KBM-7 (cell line): ENCODE results near the gene CCDC107.
A peak's percentile ranks its signal among the peaks of the same experiment; 100 is the strongest.

Experiments
- DNase-seq: peaks from one replicate; pipeline ENCODE4 v3.0.0-alpha.2; 2015
- in situ Hi-C: fragments of 300-500 bp; cut with MboI; formaldehyde crosslinking; loops from 2 replicates; pipeline ENCODE4 v1.14.3; 2020; ENCODE audit warnings: low sequenced_read_pairs, low pct_unique_long_range_greater_than_20kb, mixed read lengths

The CCDC107 gene

DNA sequence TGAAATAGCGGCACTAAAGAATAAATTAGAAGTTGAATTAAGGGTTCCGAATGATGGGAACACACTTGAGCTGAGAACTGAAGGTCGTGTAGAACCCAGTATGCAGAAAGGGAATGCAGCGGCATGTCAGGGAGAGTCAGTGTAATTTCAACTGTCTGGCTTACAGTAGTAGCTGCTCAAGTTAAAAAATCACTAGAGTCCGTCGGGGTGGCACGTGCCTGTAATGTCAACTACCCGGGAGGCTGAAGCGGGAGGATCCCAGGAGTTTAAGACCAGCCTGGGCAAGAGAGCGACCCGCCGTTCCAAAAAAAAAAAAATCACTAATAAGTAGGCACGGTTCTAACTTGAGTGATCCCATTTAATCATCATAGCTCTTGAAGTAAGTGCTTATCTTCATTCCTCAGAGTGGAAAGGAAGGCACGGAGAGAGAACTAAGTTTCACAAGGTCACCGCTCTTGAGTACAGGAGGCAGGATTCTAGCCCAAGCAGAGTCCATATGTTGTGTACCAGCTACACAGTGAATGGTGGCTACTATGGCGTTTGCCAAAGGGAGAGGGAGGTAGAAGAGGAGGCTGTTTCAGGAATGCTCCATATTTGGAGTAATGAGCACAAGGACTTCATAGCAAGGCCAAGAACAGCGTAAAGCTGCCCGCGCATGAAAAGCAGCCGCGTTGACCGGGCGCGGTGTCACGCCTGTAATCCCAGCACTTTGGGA is 1.1 kb upstream of the CCDC107 start:
- in situ Hi-C loops, result no loop called here
- no peak for DNase-seq

DNA sequence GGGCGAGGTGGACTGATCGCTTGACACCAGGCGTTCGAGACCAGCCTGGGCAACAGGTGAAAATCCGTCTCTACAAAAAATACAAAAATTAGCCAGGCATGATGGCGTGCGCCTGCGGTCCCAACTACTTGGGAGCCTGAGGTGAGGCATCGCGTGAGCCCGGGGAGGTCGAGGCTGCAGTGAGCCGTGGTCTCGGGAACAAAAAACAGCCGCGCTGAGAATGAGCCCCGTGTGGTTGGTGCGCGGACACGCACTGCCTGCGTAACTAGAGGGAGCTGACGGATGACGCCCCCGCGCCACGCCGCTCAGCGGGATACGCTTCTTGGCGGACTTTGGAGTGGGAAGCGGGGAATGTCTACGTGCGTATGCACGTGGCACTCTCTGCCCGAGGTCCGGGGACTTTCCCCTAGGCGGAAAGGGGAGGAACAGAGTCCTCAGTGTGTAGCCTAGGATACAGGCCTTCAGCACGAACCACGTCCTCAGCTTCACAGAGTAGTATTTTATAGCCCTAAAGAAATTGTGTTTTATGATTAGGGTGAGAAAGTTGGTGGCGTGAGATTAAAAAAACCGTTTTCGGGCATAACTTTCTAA is 451 bp upstream of the CCDC107 start, which contains the start of gene RMRP:
Gene RMRP, minus strand, starts transcription at position 474 of the 591 bp plus-strand sequence.
- peak; percentile 98 for DNase-seq
- in situ Hi-C loops, result no loop called here

DNA sequence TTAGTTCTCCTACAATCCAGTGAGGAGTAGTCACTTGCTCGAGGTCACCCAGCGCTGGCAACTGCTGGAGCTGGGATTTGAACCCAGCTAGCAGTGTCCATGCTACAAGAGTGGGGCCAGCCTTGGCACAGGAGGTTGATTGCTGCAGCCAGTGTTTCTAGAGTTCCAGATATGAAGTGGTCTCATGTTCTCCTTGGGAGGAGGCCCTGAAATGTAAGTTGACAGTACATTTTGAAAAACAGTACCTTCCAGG is 802 bp downstream of the CCDC107 start:
- DNase-seq, result no peak
- in situ Hi-C loops, result no loop called here

DNA sequence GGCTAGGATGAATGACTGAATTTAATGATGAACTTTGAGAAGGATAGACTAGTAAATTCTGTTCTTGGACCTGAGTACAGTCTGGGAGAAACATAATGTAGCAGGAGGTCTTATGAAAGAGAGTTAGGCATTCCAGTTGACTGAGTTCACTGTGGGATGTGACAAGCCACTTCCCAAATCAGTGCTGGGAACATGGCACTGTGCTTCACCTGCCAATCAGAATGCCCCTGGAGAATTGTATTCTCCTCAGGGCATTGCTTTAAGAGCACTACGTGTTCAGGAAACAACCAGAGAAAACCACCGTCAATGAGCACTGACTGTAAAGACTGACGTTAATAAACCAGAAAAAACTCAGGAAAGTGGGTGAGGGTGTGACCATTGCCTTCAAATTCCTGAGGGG is 1.2 kb downstream of the CCDC107 start:
- DNase-seq, result no peak
- in situ Hi-C loops, result no loop called here

DNA sequence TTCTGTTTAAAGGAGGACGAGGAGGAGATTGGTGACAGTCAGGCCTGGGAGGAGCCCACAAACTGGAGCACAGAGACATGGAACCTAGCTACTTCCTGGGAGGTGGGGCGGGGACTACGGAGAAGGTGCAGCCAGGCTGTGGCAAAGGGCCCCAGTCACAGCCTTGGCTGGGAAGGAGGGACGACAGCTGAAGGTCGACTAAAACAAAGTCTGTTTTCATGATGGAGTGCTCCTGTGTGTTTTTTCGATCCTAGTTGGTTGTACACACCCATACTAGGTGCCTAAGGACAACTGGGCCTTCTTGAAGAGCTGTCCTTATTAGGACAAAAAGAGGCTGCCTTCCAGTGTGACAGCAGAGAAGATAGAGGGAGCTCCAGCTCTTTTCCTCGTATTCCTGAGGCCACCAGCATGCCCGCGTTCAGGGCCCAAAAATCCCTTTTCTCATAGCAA is 2.9 kb downstream of the CCDC107 start:
- in situ Hi-C loops, result loop anchor here (10.0 kb wide), 1 partner anchor 64 kb away; no protein-coding TSS in a partner anchor
- no peak for DNase-seq

DNA sequence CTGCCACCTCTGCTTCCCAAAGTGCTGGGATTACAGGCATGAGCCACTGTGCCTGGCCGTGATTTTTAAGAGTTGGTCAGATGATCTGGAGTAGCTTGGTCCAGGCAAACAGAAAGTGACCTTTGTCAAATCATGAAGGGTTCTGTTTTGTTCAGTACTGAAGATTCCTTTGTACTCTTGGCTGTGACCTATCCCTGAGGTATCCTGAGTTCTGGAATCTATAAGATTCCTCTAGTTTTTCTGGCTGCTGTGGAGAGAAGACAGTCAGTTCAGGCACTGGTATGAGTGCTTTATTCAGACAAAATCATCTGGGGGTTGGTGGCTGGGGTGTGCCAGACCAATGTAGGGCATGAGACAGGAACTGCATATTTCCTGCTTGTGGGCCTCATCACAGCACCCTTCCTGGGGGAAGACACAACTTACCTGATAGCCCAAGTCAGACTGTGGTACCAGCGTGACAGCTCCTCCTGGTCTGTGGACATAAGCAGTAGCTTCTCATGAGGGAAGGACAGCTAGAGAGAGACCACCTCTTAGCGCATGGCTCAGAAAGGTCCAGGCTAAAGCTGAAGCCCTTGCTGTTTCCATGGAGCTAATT is 3.8 kb downstream of the CCDC107 start:
- DNase-seq, result no peak
- in situ Hi-C loops, result loop anchor here (10.0 kb wide), 1 partner anchor 63 kb away; no protein-coding TSS in a partner anchor

DNA sequence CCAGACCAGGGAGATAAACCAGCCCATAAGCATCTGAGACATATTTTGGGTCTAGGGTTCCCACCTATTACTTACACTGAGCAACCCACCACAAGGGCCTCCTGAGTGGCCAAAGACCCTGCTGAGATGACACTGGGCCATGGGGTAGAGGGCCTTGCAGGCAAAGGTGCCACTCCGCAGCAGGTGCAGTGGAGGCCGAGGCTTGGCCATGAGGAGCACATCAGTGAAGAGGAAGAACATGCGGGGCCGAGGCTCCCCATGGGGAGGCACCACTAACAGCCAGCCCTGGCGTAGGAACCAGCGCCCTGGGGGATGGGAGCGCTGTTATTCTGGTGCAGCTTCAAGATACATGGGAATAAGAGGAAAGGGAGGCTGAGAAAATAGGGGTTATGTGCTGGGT is 4.3 kb downstream of the CCDC107 start:
- DNase-seq, result no peak
- in situ Hi-C loops, result loop anchor here (10.0 kb wide), 1 partner anchor 62 kb away; no protein-coding TSS in a partner anchor

DNA sequence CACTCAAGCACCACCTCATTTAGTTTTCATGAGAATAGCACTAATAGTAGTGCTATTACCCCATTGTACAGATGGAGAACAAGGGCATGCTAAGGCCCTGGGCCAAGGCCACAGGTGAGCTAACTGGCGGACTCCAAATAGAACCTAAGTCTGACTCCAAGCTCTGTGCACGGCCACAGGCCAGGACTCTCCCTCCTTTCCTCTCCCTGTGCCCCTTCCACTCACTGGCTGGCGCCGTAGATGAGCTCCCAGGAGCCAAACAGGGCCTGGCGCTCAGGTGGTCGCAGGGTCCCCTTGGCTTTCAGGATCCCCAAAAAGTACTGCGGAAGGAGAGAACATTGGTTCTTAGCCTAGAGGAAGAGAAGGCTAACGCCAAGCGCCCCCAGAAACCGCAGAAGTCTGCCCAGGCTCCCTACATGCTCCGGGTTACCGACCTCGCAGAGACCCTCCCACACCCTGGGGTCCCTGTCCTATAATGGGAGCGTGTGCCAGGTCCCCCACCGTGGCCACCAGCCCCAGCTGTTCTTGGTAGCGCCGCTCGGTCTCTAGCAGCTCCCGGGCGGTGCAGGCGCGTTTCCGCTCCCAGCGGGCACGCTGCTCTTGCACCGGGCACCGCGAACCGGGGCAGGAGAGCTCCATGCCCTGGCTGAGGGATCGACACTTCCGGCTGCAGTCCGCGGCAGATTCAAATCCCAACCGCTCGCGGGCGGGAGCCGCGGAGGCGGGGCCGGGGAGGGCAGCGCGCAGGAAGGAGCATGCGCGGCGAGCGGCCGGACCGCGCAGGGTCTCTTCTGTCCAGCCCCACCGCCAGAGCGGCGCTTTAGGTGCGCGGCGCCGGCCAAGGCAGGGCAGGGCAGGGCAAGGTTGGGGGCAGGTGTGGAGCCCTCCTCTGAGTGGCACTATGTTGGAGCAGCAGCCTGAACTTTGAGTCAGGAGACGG is 6.7 kb downstream of the CCDC107 start, which contains the start of gene ARHGEF39:
Gene ARHGEF39, minus strand, starts transcription at position 665 of the 940 bp plus-strand sequence. Its CDS starts 26 bp downstream, at position 639.
- DNase-seq, result peak; percentile 88
- in situ Hi-C loops, result loop anchor here (10.0 kb wide), 1 partner anchor 60 kb away; no protein-coding TSS in a partner anchor

DNA sequence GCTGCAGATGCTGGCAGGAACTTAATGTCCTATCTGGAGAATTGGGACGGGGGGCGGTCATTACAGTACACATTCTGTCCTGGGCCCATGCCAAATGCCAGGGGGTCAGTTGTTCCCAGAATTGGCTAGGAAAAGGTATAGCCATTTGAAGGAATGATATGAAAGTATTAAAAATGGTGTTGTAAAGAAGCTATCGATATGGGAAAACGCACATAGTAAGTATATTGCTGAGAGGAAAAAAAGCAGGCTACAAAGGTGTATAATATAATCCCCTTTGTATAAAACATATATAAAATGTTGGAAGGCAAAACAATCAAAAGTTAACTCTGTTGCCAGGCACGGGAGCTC is 7.4 kb downstream of the CCDC107 start:
- in situ Hi-C loops, result loop anchor here (10.0 kb wide), 1 partner anchor 59 kb away; no protein-coding TSS in a partner anchor

DNA sequence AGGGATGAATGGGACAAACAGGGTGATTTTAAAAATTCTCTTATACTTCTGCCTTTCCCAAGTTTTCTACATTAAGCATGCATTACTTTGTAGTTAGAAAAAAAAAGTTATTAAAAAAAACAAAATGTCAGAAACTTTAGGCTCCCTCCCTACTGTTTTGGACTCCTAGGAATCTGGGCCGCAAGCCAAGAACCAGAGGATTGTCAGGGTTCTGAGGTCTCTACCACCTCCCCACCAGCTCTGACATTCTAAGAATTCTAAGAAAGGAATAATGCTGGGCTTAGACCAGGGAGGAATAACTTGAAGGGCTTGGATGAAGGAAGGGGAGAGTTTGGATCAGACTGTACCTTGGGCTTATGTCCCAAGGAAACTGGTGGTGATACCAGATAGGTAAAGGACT is 8.0 kb downstream of the CCDC107 start:
- DNase-seq, result no peak
- in situ Hi-C loops, result loop anchor here (10.0 kb wide), 1 partner anchor 59 kb away; no protein-coding TSS in a partner anchor

More for the DNA sequence above, 7.4 kb downstream of the CCDC107 start:
- no peak for DNase-seq

DNA sequence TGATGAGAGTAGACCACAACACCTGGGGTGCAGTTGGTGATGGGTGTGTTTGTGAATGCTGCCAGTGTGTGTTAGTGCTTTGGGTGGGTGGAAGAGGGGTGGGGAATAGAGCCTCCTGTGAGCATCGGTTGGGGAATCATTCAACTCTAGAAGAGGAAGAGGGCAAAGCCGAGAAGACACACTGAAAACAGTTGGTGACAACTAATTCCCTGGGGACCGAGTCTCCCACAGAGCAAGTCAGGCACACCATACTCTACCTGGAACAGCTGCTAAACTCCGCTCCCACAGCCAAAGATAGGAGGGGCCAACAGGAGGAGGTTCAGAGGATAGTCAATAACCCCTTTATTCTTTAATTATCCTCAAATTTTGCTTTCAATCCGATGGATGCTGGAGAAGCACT is 8.5 kb downstream of the CCDC107 start:
- in situ Hi-C loops, result loop anchor here (10.0 kb wide), 1 partner anchor 58 kb away; no protein-coding TSS in a partner anchor

DNA sequence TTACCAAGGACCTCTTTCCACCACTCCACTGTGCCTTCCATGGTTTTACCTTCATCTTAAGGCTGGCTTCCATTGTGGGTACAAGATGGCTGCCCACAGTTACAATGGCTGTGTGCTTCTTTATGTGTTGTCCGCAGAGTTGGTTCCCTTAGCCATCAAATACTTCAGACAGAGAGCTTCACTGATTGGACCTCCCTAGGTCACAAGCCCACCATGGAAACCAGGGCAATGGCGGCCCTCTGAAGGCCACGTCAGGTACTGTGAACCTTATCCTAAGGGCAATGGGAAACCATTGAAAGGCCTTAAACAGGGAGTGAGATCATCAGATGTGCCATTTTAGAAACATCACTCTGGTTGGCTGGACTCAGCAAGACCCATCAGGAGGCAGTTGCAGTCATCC is 9.8 kb downstream of the CCDC107 start:
- no peak for DNase-seq
- in situ Hi-C loops, result loop anchor here (10.0 kb wide), 1 partner anchor 57 kb away; no protein-coding TSS in a partner anchor

More for the DNA sequence above, 8.5 kb downstream of the CCDC107 start:
- no peak for DNase-seq

DNA sequence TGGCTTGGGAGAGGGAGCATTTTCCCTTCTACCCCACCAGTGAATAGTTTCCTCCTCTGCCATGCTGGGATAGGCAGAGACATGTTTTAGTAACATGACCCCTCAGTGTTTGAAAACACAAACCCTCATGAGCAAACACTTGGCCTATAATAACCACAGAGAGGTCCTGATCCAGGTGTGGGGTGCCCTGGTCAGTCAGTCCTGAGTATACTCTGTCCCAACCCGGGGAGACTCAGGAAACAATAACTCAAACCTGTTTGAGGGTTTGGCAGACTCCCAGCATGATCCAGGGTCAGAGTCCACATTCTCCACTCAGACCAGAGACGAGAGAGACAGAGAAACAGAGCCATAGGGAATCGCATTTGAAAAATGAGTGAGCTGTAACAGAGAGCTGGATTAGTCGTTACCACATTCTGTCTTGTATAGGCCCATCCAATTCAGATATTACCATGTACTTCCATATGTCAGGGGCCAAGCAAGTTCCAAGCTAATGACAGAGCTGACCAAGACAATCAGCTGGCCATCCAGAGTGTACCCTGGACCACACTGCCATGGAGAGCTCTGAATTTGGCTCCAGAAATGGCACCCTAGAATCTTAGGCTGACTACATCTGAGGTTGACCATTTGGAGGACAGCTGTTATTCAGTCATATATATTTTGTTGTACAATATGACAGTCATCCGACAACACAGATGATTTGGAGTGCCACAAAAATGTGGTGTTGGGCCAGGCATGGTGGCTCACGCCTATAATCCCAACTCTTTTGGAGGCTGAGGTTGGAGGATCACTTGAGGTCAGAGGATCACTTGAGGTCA is 11.4 kb downstream of the CCDC107 start:
- no peak for DNase-seq
- in situ Hi-C loops, result loop anchor here (10.0 kb wide), 1 partner anchor 55 kb away; no protein-coding TSS in a partner anchor

DNA sequence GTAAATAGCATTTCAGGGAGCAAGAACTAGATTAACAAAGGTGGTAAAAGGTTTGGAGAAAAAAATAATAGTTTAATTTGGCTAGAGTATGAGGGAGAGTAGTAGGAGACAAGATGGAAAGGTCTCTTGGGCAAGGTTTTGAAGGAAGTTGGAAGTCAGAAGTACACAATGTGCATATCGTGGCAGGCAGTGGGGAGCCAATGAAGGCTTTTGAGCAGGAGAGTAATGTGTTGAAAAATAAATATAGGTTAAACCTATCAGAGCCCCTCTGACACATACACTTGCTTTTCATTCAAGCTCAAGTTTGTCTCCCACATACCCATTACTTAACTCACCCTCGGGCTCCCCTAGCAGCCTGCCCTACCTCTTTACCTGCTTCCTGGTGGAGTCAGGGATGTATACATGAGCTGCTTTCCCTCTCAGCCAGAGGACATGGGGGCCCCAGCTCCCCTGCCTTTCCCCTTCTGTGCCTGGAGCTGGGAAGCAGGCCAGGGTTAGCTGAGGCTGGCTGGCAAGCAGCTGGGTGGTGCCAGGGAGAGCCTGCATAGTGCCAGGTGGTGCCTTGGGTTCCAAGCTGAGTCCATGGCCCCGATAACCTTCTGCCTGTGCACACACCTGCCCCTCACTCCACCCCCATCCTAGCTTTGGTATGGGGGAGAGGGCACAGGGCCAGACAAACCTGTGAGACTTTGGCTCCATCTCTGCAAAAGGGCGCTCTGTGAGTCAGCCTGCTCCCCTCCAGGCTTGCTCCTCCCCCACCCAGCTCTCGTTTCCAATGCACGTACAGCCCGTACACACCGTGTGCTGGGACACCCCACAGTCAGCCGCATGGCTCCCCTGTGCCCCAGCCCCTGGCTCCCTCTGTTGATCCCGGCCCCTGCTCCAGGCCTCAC is 15.3 kb downstream of the CCDC107 start, which contains the start of gene CA9:
Gene CA9, plus strand, starts transcription at position 797 of the 893 bp plus-strand sequence. Its CDS starts 32 bp downstream, at position 829.
- DNase-seq, result no peak
- in situ Hi-C loops, result no loop called here

DNA sequence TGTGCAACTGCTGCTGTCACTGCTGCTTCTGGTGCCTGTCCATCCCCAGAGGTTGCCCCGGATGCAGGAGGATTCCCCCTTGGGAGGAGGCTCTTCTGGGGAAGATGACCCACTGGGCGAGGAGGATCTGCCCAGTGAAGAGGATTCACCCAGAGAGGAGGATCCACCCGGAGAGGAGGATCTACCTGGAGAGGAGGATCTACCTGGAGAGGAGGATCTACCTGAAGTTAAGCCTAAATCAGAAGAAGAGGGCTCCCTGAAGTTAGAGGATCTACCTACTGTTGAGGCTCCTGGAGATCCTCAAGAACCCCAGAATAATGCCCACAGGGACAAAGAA is 15.9 kb downstream of the CCDC107 start:
- in situ Hi-C loops, result no loop called here
- DNase-seq, result no peak

DNA sequence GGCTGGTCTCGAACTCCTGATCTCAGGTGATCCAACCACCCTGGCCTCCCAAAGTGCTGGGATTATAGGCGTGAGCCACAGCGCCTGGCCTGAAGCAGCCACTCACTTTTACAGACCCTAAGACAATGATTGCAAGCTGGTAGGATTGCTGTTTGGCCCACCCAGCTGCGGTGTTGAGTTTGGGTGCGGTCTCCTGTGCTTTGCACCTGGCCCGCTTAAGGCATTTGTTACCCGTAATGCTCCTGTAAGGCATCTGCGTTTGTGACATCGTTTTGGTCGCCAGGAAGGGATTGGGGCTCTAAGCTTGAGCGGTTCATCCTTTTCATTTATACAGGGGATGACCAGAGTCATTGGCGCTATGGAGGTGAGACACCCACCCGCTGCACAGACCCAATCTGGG is 17.1 kb downstream of the CCDC107 start:
- DNase-seq, result no peak
- in situ Hi-C loops, result no loop called here

DNA sequence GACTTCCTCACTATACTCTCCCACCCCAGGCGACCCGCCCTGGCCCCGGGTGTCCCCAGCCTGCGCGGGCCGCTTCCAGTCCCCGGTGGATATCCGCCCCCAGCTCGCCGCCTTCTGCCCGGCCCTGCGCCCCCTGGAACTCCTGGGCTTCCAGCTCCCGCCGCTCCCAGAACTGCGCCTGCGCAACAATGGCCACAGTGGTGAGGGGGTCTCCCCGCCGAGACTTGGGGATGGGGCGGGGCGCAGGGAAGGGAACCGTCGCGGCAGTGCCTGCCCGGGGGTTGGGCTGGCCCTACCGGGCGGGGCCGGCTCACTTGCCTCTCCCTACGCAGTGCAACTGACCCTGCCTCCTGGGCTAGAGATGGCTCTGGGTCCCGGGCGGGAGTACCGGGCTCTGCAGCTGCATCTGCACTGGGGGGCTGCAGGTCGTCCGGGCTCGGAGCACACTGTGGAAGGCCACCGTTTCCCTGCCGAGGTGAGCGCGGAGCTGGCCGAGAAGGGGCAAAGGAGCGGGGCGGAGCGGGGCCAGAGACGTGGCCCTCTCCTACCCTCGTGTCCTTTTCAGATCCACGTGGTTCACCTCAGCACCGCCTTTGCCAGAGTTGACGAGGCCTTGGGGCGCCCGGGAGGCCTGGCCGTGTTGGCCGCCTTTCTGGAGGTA is 17.8 kb downstream of the CCDC107 start:
- in situ Hi-C loops, result no loop called here

More for the DNA sequence above, 17.8 kb downstream of the CCDC107 start:
- no peak for DNase-seq
